AG04449 (cell line): Measurements from ENCODE around the gene GPATCH4.
A peak's percentile ranks its signal among the peaks of the same experiment; 100 is the strongest.

Experiments
- CTCF ChIA-PET: fragments of 350-600 bp; formaldehyde crosslinking; extraction: SDS; loops from one replicate; lab custom pipeline; 2021; ENCODE audit warnings: antibody characterized with exemption; lab: Yijun Ruan, JAX
- POLR2A ChIA-PET: fragments of 400-600, 350-600 bp; formaldehyde crosslinking; extraction: SDS; loops from one replicate; lab custom pipeline; 2020; ENCODE audit warnings: antibody characterized with exemption, inconsistent platforms; lab: Yijun Ruan, JAX
- DNase-seq: peaks from one replicate; pipeline ENCODE4 v3.0.0-alpha.2; 2010; ENCODE audit warnings: low read depth, low spot score
- H3K4me3 ChIP-seq: 2 replicates; pipeline ENCODE4 v1.5.1; 2011; ENCODE audit warnings: low read depth, mild to moderate bottlenecking, control low read depth, low read length
- TF ChIP-seq, protein P1 (sequence below): IDR thresholded peaks from one replicate; pipeline ENCODE4 v1.5.1; 2011; ENCODE audit warnings: mild to moderate bottlenecking, moderate library complexity, low read length, control low read depth, inconsistent platforms; ENCODE audit not compliant: insufficient read depth; ENCODE audit errors: missing control alignments

Gene GPATCH4

DNA sequence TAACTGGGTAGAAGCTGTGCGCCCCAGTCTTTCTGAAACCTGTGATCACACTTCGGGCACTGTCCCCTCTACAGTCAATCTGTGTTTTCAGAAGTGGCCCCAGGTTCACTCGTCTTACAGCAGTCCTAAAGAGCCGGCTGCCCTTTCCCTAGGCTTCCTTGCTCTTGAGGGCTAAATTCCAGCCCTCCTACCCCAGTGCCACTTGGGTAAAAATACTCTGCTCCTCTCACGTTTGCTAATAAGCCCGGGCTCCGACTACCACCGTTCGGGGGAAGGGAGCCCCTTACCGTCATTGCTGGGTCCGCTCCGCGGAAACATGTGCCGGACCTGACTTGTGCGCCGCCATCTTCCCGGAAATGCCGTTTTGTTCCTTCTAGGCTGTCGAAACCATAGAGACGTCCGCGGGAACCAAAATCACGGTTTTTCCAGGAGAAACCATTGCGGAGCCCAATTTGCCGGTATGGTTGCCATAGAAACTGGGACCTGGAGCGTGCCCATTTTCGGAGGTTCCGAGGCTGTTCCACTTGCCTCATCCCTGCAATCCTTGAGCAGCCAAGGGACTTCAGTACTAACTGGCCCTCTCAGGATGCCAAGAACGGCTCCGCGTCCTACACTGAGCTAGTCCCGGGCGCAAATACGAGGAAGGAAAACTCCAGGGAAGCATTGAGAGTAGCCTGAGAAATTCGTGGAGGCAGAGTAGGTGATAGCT, at the start of gene GPATCH4:
GPATCH4 (minus strand) TSS at position 358 of the 709 bp plus-strand sequence.
- ChIA-PET CTCF (interaction anchor here (0.6 to 6.4 kb wide), 13 partner anchors 9 to 215 kb away, joined by 3 to 51 read pairs (median 3); partner anchors contain the start of gene NAXE), POLR2A (interaction anchor here (1.1 to 1.2 kb wide), 2 partner anchors 10 kb away, joined by 4 to 6 read pairs; partner anchors contain the start of gene NAXE)
- peak; percentile 53 for DNase-seq
- H3K4me3 ChIP-seq: peak within 1 kb of the TSS; percentile 89
- TF ChIP-seq, protein P1, sequence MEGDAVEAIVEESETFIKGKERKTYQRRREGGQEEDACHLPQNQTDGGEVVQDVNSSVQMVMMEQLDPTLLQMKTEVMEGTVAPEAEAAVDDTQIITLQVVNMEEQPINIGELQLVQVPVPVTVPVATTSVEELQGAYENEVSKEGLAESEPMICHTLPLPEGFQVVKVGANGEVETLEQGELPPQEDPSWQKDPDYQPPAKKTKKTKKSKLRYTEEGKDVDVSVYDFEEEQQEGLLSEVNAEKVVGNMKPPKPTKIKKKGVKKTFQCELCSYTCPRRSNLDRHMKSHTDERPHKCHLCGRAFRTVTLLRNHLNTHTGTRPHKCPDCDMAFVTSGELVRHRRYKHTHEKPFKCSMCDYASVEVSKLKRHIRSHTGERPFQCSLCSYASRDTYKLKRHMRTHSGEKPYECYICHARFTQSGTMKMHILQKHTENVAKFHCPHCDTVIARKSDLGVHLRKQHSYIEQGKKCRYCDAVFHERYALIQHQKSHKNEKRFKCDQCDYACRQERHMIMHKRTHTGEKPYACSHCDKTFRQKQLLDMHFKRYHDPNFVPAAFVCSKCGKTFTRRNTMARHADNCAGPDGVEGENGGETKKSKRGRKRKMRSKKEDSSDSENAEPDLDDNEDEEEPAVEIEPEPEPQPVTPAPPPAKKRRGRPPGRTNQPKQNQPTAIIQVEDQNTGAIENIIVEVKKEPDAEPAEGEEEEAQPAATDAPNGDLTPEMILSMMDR: no peak

DNA sequence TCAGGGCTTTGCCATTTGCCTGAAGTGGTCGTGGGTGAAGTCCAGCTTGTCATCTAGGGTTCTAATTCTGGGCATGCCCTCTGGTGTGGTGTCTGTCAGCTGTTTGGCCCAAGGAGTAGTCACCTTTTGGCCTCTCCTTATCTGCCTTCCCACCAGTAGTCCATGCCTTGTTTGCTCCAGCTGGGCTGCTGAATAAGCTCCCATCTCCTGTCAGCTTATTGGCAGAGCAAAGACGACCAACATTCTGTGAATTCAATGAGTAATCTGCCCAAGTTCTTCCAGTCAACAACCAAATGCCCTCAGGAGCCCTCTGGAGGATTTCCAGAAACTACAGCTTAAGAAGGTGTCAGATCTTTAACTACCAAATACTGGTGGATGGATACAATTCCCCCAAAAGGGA, 47.7 kb upstream of the GPATCH4 start:
- CTCF ChIA-PET: interaction anchor here (0.8 to 12.8 kb wide), 10 partner anchors 10 to 266 kb away, joined by 3 to 185 read pairs (median 4); partner anchors contain the start of genes HAPLN2 and NES
- TF ChIP-seq, protein P1: no peak
- POLR2A ChIA-PET: interaction anchor here (0.8 kb wide), 1 partner anchor 28 kb away, joined by 3 read pairs; no protein-coding TSS in a partner anchor
- H3K4me3 ChIP-seq: no peak overlapping the region
- DNase-seq: no peak

GRCh38 chr1:156648496-156648895, 47.2 kb upstream of the GPATCH4 start:
- ChIA-PET CTCF (interaction anchor here (0.8 to 12.8 kb wide), 9 partner anchors 10 to 265 kb away, joined by 3 to 185 read pairs (median 5); partner anchors contain the start of genes HAPLN2 and NES), POLR2A (no interaction called here)
- no peak overlapping the region for H3K4me3 ChIP-seq
- no peak for DNase-seq
- TF ChIP-seq, protein P1: no peak

DNA sequence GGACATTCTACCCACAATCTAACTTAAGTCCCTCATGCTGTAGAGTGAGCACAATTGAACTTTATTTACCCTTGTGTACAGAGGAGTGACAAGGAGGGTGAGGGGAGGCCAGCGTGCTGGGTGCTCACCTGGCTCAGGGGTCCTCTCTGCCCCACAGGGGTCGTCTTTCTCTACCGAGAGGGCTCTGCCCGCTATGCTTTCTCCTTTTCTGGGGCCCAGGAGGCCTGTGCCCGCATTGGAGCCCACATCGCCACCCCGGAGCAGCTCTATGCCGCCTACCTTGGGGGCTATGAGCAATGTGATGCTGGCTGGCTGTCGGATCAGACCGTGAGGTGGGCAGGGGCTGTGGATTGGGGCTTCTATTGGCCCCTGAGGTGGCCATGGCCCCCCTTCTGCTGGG, 46.1 kb upstream of the GPATCH4 start:
- H3K4me3 ChIP-seq: no peak overlapping the region
- DNase-seq: no peak
- POLR2A ChIA-PET: no interaction called here
- TF ChIP-seq, protein P1: no peak
- CTCF ChIA-PET: interaction anchor here (2.8 to 12.8 kb wide), 3 partner anchors 11 to 31 kb away, joined by 16 to 185 read pairs (median 93); partner anchors contain the start of gene NES

DNA sequence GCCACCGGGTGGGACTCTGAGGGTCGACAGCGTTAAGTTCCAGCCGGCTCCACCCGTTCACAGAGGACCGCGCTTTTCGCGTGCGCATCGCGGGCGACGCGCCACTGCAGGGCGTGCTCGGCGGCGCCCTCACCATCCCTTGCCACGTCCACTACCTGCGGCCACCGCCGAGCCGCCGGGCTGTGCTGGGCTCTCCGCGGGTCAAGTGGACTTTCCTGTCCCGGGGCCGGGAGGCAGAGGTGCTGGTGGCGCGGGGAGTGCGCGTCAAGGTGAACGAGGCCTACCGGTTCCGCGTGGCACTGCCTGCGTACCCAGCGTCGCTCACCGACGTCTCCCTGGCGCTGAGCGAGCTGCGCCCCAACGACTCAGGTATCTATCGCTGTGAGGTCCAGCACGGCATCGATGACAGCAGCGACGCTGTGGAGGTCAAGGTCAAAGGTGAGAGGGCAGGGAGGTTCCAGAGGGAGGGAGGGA, 45.5 kb upstream of the GPATCH4 start:
- no peak for DNase-seq
- ChIA-PET CTCF (interaction anchor here (2.8 to 12.8 kb wide), 4 partner anchors 12 to 32 kb away, joined by 16 to 185 read pairs (median 118); partner anchors contain the start of gene NES), POLR2A (no interaction called here)
- H3K4me3 ChIP-seq: no peak overlapping the region
- TF ChIP-seq, protein P1: no peak

DNA sequence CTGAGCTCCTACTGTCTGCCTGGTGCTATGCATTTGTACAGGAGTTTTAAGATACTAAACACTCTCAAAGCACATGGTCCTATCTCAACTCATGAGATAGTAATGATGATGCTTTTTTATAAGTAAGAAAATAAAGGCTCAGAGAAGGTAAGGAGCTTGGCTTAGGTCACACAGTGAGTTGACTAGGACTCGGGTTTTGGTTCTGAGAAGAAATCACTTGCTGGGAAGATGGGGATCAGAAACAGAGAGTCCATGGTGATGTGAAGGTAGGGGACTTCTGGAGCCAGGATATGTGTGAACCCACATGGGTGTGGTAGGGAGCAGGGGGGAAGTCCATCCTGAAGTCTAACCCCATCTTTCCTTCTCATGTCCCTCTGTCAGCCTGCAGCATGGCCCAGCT, 44.4 kb upstream of the GPATCH4 start:
- POLR2A ChIA-PET: no interaction called here
- DNase-seq: no peak
- no peak overlapping the region for H3K4me3 ChIP-seq
- CTCF ChIA-PET: interaction anchor here (0.9 to 12.8 kb wide), 7 partner anchors 11 to 245 kb away, joined by 3 to 185 read pairs (median 4); partner anchors contain the start of gene HAPLN2
- TF ChIP-seq, protein P1: no peak
